LNCaP clone FGC (cell line): ENCODE data around the gene TSPAN3.

Experiments used
- DNase-seq: peaks from one replicate; pipeline ENCODE4 v3.0.0-alpha.2; 2011; ENCODE audit warnings: low read depth
- H3K4me3 ChIP-seq: 2 replicates; pipeline ENCODE4 v1.5.1; 2011; ENCODE audit warnings: mild to moderate bottlenecking, low read depth, low read length, control low read depth
- TF ChIP-seq, protein P1 (sequence below): IDR thresholded peaks from 2 replicates; pipeline ENCODE4 v1.5.1; 2012; ENCODE audit warnings: mild to moderate bottlenecking; ENCODE audit not compliant: control insufficient read depth, insufficient read depth; ENCODE audit errors: extremely low read depth

TSPAN3 gene

GRCh38 chr15:77031376-77032050 is 39.4 kb downstream of the TSPAN3 start:
- no peak overlapping the region for H3K4me3 ChIP-seq
- TF ChIP-seq, protein P1, sequence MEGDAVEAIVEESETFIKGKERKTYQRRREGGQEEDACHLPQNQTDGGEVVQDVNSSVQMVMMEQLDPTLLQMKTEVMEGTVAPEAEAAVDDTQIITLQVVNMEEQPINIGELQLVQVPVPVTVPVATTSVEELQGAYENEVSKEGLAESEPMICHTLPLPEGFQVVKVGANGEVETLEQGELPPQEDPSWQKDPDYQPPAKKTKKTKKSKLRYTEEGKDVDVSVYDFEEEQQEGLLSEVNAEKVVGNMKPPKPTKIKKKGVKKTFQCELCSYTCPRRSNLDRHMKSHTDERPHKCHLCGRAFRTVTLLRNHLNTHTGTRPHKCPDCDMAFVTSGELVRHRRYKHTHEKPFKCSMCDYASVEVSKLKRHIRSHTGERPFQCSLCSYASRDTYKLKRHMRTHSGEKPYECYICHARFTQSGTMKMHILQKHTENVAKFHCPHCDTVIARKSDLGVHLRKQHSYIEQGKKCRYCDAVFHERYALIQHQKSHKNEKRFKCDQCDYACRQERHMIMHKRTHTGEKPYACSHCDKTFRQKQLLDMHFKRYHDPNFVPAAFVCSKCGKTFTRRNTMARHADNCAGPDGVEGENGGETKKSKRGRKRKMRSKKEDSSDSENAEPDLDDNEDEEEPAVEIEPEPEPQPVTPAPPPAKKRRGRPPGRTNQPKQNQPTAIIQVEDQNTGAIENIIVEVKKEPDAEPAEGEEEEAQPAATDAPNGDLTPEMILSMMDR: no peak
- no peak for DNase-seq

GRCh38 chr15:77030928-77031375 is 40.0 kb downstream of the TSPAN3 start:
- DNase-seq: no peak
- no peak overlapping the region for H3K4me3 ChIP-seq
- TF ChIP-seq, protein P1: no peak

GRCh38 chr15:77030048-77030927 is 40.6 kb downstream of the TSPAN3 start:
- TF ChIP-seq, protein P1: no peak
- H3K4me3 ChIP-seq: no peak overlapping the region
- no peak for DNase-seq

DNA sequence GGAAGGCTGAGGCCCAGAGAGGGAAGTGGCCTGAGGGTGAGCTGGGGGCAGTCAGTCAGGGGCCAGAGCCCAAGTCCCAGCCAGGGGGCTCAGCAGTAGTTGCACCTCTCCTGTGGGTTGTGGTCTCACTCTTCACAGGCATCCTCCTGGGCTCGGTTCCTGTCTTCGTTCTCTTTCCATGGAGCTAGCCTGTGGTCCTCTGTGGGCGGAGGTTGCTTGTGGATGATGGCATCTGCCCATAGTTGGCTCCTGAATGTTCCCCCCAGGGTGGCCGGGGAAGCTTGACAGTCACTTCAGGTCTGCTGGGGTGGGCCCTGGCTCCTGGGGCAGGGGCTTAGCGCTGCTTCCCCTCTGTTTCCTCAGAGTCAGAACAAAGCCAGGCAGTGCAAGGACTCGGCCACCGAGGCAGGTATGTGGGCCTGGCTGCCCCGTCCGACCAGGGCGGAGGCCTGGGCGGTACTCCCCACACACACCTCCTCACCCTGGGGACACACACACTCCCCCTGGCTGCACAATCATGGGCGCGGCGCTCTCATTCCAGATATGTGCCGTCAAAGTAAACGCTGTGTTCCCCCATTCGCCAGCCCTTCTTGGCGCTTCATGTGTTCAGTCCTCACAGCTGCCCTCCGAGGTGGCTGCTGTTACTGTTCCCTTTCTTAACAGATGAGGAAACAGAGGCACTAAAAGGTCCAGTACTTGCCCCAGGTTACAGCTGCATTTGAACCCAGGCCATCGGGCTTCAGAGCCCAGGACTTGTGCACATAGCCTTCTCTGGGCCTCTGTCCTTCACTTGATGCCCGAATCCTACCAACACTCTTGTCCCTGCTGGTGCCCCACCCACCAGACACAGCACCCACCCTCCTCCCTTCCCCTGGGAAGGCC is 41.5 kb downstream of the TSPAN3 start:
- no peak overlapping the region for H3K4me3 ChIP-seq
- TF ChIP-seq, protein P1: no peak
- DNase-seq: no peak

DNA sequence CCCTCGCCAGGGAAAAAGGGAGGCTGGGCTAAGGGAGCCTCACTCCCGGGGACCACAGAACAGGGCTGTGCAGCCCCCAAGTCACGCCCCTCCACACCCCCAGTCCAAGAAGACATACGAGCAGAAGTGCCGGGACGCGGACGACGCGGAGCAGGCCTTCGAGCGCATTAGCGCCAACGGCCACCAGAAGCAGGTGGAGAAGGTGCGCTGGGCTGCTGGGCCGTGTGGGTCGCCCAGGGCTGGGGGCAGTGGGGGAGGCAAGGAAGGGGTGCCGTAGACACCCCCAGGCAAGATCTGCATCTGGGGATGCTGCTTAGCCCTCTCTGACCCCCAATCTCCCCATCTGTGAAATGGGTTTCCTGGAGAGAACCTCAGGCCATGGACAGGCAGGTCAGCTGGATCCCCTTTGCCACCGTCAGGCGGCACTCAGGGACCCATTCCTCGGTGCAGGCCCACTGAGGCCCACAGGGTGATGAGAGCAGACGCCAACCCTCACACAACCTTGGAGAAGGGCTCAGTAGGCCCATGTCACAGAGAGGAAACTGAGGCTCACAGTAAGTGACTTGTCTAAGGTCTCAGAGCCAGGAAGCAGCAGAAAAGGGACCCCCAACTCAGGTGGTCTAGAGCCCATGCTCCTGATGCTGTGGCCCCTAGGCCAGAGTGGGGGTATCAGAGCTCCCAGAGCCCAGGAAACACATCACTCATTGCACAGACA is 42.3 kb downstream of the TSPAN3 start:
- TF ChIP-seq, protein P1: no peak
- no peak overlapping the region for H3K4me3 ChIP-seq
- DNase-seq: no peak
